ENCODE results near the gene CGB8.
A peak's percentile ranks its signal among the peaks of the same experiment; 100 is the strongest.

The CGB8 gene

DNA sequence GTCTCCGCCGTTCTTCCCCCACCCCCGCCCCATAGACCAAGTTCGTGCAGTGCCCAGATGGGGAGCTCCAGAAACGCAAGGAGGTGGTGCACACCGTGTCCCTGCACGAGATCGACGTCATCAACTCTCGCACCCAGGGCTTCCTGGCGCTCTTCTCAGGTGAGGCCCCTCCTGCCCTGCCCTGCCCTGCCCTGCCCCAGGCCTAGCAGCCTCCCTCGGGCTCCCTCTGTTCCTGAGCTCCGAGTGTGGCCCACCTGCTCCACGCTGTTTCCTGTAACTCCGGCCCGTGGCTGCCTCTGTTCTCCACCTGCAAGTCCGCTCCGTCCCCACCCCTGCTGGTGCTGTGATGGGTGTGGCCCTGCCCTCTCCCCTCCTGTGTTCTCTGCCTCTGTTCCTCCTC, 38.5 kb downstream of the CGB8 start:
- TF ChIP-seq, protein P1, sequence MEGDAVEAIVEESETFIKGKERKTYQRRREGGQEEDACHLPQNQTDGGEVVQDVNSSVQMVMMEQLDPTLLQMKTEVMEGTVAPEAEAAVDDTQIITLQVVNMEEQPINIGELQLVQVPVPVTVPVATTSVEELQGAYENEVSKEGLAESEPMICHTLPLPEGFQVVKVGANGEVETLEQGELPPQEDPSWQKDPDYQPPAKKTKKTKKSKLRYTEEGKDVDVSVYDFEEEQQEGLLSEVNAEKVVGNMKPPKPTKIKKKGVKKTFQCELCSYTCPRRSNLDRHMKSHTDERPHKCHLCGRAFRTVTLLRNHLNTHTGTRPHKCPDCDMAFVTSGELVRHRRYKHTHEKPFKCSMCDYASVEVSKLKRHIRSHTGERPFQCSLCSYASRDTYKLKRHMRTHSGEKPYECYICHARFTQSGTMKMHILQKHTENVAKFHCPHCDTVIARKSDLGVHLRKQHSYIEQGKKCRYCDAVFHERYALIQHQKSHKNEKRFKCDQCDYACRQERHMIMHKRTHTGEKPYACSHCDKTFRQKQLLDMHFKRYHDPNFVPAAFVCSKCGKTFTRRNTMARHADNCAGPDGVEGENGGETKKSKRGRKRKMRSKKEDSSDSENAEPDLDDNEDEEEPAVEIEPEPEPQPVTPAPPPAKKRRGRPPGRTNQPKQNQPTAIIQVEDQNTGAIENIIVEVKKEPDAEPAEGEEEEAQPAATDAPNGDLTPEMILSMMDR (IDR thresholded peaks at IDR 0.05) = no peak

DNA sequence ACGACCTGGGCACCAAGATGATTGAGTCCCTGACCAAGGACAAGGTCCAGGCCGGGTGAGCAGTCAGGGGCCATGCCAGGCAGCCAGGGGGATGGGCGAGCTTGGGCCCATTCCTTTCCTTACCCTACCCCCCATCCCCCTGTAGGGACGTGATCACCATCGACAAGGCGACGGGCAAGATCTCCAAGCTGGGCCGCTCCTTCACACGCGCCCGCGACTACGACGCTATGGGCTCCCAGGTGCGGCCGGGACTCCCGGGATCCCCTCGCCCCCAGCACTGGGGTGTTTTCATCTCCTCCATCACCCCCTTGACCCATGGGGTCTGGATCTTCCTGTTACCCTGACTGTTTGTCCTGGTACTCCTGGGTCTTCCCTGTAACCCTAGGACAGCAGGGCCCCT, 39.1 kb downstream of the CGB8 start:
- TF ChIP-seq, protein P1 (IDR thresholded peaks at IDR 0.05) = no peak

DNA sequence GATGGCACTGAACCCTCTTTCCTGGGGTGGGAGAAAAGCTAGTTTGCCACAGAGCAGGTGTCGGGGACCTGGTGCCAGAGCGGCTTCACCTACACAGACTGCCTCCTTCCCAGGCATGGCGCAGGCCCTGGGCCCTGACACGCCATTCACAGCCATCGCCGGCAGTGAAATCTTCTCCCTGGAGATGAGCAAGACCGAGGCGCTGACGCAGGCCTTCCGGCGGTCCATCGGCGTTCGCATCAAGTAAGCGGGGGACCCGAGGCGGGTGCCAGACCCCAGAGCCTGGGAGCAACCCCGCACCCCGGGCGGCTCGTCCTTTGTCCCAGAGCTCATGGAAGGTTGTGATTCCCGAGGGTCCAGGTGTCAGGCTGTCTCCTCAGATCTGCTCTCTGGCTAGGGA, 42.0 kb downstream of the CGB8 start:
- TF ChIP-seq, protein P1 (IDR thresholded peaks at IDR 0.05) = no peak

DNA sequence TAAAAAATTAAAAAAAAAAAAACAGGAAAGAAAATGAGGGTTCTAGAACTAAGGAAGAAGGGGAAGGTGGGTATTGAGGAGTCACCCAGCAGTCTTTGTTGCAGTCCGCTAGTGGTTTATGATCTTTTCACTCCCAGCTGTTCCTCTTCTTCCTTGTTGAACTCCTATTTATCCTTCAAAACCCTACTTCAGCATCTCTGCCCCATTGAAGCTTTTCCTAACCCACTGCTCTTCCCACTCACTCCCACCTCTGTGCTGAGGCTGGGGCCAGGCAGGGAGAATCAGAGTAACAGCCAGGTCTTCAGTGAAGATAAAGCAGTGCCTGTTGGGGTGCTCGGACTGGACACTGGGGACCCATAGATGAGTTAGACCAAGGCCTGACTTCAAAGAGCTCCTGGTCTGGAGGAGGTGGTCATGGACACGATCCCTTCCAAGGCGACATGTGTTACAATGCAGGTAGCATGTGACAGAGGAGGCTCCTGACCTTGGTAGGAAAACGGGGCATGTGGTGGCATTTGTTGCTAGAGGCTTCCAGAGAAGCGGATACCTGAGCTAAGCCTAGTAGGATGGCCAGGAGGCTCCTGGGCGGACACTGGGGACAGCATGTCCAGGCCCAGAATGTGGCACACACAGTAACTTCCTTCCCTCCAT, 43.8 kb downstream of the CGB8 start:
- TF ChIP-seq, protein P1 (IDR thresholded peaks at IDR 0.05) = no peak

DNA sequence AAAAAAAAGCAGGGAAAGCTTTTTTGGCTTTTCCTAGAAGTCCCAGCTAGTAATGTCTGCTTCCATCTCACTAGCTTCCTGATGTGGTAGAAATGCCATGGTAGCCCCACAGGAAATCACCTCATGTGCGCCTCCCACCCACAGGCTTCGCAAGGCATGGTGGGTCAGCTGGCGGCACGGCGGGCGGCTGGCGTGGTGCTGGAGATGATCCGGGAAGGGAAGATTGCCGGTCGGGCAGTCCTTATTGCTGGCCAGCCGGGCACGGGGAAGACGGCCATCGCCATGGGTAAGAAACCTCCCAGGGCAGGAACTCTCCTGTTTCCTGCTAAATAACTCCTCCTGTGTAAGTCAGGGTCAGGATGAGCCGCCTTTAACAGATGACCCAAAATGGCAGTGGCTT, 44.8 kb downstream of the CGB8 start:
- TF ChIP-seq, protein P1 (IDR thresholded peaks at IDR 0.05) = no peak

DNA sequence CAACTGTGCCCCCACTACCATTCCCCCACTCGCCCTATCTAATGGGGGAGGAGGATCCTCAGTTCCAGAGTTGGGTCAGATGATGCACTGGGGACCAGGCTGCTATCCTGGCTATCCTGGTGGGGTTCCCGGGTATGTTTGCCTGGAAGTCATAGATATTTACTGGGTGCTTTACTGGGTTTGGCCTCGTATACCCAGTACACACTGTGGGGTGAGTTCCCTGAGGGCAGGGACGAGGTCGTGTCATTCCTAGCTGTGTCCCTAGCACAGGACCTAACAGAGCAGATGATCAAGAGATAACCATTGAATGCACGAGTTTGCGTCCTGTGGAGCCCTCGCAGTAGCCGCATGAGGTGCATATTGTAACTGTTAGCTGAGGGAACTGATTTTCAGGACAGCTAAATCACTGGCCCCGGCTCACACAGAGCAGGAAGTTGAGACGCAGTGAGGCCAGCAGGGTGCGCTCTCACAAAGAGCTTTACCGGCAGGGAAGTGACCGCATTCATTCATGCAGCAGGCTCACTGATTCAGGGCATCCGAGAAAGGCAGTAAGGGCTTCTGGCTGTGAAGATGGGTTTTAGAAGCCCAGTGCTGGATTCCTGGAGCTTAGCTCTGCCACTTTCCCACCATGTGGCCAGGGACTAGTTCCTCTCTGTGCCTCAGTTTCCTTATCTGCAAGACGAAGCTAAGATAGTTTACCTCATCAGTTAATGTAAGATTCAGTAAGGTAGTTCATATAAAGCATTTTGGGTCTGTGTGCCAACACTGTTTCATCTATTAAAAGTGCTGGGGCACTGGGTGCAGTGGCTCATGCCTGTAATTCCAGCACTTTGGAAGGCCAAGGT, 49.2 kb downstream of the CGB8 start:
- TF ChIP-seq, protein P1 (IDR thresholded peaks at IDR 0.05) = peak; percentile 32; the same call in 1 of the 2 replicates

DNA sequence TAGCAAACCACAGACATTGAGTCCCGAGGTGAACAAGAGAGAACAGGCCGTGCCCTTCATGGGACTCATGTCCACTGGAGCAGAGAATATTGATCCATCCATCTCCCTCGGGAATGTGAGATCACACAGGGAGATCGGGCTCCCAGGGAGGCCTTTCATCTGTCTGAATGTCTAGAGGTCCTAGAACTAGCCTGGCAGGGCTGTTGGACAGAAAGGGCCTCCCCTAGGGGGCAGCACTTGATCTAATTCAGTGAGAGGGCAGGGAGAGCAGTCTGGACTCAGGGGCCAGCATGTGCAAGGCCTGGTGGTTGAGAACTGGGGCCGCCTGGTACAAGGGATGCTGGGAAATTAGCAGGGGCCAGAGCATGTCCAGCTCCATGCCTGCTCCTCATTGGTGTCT, 50.9 kb downstream of the CGB8 start:
- TF ChIP-seq, protein P1 (IDR thresholded peaks at IDR 0.05) = peak; percentile 29; the same call in 1 of the 2 replicates
